HCT116 (cell line): ENCODE data around the gene MYO16. TPM values are rescaled to one million over a fixed set of nuclear protein-coding genes. Genes with fewer than 3 reads are reported as not detected.

ENCODE experiments used
- ATAC-seq: fragments of 200-7000 bp; cut with Tn5 transposase; 2 replicates; pipeline ENCODE4 v1.9.1; 2020; ENCODE audit warnings: mild to moderate bottlenecking, moderate library complexity
- BruUV-seq: library from RNA; stranded (reverse); fragments of 400-500 nt; replicated peaks from 2 replicates; lab custom pipeline; 2021; lab: Mats Ljungman, UMichigan
- CTCF ChIA-PET: fragments of 300-600 bp; sonication (Branson Sonifier 250); formaldehyde crosslinking; loops from one replicate; lab custom pipeline; 2021; ENCODE audit warnings: antibody characterized with exemption; lab: Charles Lee
- POLR2A ChIA-PET: fragments of 300-600, 350-600 bp; sonication (Branson Sonifier 250); formaldehyde crosslinking; loops from one replicate; lab custom pipeline; 2021; ENCODE audit warnings: antibody characterized with exemption; lab: Charles Lee
- RAD21 ChIA-PET, 2 experiments: fragments of 300-600 bp; sonication (Branson Sonifier 250); formaldehyde crosslinking; loops; one replicate each; lab custom pipeline; 2023; ENCODE audit warnings: low total read pairs in 2 of 2; ENCODE audit not compliant: uncharacterized antibody in 2 of 2, unreplicated experiment in 2 of 2, low non-redundant PET in 1 of 2; lab: Charles Lee
- DNase-seq: peaks from one replicate; pipeline ENCODE4 v3.0.0-alpha.2; 2010; ENCODE audit warnings: low read depth, low spot score
- H2AFZ ChIP-seq: fragments of 200-600 bp; shearing (Covaris generic), sonication (generic); 2 replicates; pipeline ENCODE4 v1.6.1; 2017; ENCODE audit warnings: low read depth, mixed run types, mixed read lengths, antibody characterized with exemption, low read length; ENCODE audit not compliant: poor library complexity, severe bottlenecking
- H3K27ac ChIP-seq: 2 replicates; pipeline ENCODE4 v1.5.1; 2012; ENCODE audit warnings: low read depth, low read length
- H3K27me3 ChIP-seq: fragments of 200-600 bp; sonication (generic); 2 replicates; pipeline ENCODE4 v1.6.1; 2016; ENCODE audit warnings: mixed run types, low read length, mixed read lengths; ENCODE audit not compliant: insufficient read depth
- H3K36me3 ChIP-seq, 2 experiments: fragments of 200-500 bp in 1 of 2; fragments of 200-600 bp in 1 of 2; sonication (Bioruptor generic) in 1 of 2; sonication (generic) in 1 of 2; 2 replicates each; pipeline versions ENCODE4 v1.5.1 to v1.6.1; 2014 to 2016; ENCODE audit warnings: low read length in 2 of 2, inconsistent platforms in 1 of 2, mixed read lengths in 1 of 2, mixed run types in 1 of 2; ENCODE audit not compliant: insufficient read depth in 2 of 2, control insufficient read depth in 1 of 2
- H3K4me1 ChIP-seq, 2 experiments: fragments of 200-600 bp in 1 of 2; sonication (generic) in 1 of 2; 2 replicates each; pipeline versions ENCODE4 v1.5.1 to v1.6.1; 2012 to 2017; ENCODE audit warnings: low read length in 2 of 2, inconsistent platforms in 1 of 2, mild to moderate bottlenecking in 1 of 2, mixed read lengths in 1 of 2, mixed run types in 1 of 2, moderate library complexity in 1 of 2; ENCODE audit not compliant: insufficient read depth in 2 of 2, control insufficient read depth in 1 of 2
- H3K4me2 ChIP-seq: fragments of 200-600 bp; sonication (generic); 2 replicates; pipeline ENCODE4 v1.6.1; 2017; ENCODE audit warnings: mixed run types, low read length, mixed read lengths
- H3K4me3 ChIP-seq, 2 experiments: fragments of 200-600 bp in 1 of 2; sonication (generic) in 1 of 2; replicated peaks in 1 of 2; 2 replicates each; pipeline ENCODE4 v1.5.1; 2011 to 2016; ENCODE audit warnings: low read length in 2 of 2, control low read depth in 1 of 2, low read depth in 1 of 2, mild to moderate bottlenecking in 1 of 2, mixed read lengths in 1 of 2, mixed run types in 1 of 2
- H3K79me2 ChIP-seq: fragments of 200-600 bp; sonication (generic); 2 replicates; pipeline ENCODE4 v1.6.1; 2017; ENCODE audit warnings: mild to moderate bottlenecking, mixed run types, low read length, moderate library complexity, mixed read lengths; ENCODE audit not compliant: insufficient read depth
- H3K9ac ChIP-seq: fragments of 200-600 bp; sonication (generic); 2 replicates; pipeline ENCODE4 v1.6.1; 2016; ENCODE audit warnings: low read length, mixed read lengths
- H3K9me2 ChIP-seq: fragments of 200-600 bp; sonication (generic), shearing (Covaris generic); 2 replicates; pipeline ENCODE4 v1.6.1; 2017; ENCODE audit warnings: mixed run types, mild to moderate bottlenecking, moderate library complexity; ENCODE audit not compliant: insufficient read depth
- H3K9me3 ChIP-seq, 2 experiments: fragments of 200-500 bp in 1 of 2; fragments of 200-600 bp in 1 of 2; sonication (Bioruptor generic) in 1 of 2; sonication (generic) in 1 of 2; 2 replicates each; pipeline ENCODE4 v1.6.1; 2014 to 2017; ENCODE audit warnings: low read length in 2 of 2, mixed read lengths in 2 of 2, inconsistent platforms in 1 of 2, low read depth in 1 of 2, mild to moderate bottlenecking in 1 of 2, mixed run types in 1 of 2, moderate library complexity in 1 of 2; ENCODE audit not compliant: control insufficient read depth in 1 of 2, insufficient read depth in 1 of 2
- H4K20me1 ChIP-seq: fragments of 200-600 bp; sonication (generic), shearing (Covaris generic); 2 replicates; pipeline ENCODE4 v1.6.1; 2017; ENCODE audit warnings: mixed run types, mild to moderate bottlenecking, moderate library complexity; ENCODE audit not compliant: insufficient read depth
- CTCF ChIP-seq, 3 experiments: fragments of 200-600 bp in 1 of 3; sonication (generic) in 1 of 3; IDR thresholded peaks in 2 of 3; conservative IDR thresholded peaks in 1 of 3; 2 replicates each; pipeline ENCODE4 v1.5.1; 2012 to 2017; ENCODE audit warnings: low read depth in 2 of 3, low read length in 2 of 3, antibody characterized with exemption in 1 of 3, borderline replicate concordance in 1 of 3, control low read depth in 1 of 3, mild to moderate bottlenecking in 1 of 3, mixed read lengths in 1 of 3, mixed run types in 1 of 3, moderate library complexity in 1 of 3; ENCODE audit not compliant: insufficient read depth in 1 of 3
- EGR1 ChIP-seq: IDR thresholded peaks from 2 replicates; pipeline ENCODE4 v1.6.1; 2012; ENCODE audit warnings: low read depth
- ELF1 ChIP-seq: IDR thresholded peaks from 2 replicates; pipeline ENCODE4 v1.6.1; 2012; ENCODE audit warnings: low read depth, borderline replicate concordance
- EZH2phosphoT487 ChIP-seq: fragments of 200-600 bp; IDR thresholded peaks from 2 replicates; pipeline ENCODE4 v1.6.1; 2018; ENCODE audit warnings: antibody characterized with exemption, borderline replicate concordance
- JUND ChIP-seq: IDR thresholded peaks from 2 replicates; pipeline ENCODE4 v1.6.1; 2012
- POLR2AphosphoS5 ChIP-seq: IDR thresholded peaks from 2 replicates; pipeline ENCODE4 v1.6.1; 2011; ENCODE audit warnings: mild to moderate bottlenecking, low read depth, low read length, moderate library complexity
- RAD21 ChIP-seq: IDR thresholded peaks from 2 replicates; pipeline ENCODE4 v1.6.1; 2012; ENCODE audit warnings: low read depth, mild to moderate bottlenecking
- SIN3A ChIP-seq: IDR thresholded peaks from 2 replicates; pipeline ENCODE4 v1.6.1; 2012; ENCODE audit warnings: low read depth
- SP1 ChIP-seq: IDR thresholded peaks from 2 replicates; pipeline ENCODE4 v1.6.1; 2012; ENCODE audit warnings: low read depth
- SRF ChIP-seq: IDR thresholded peaks from 2 replicates; pipeline ENCODE4 v1.6.1; 2012; ENCODE audit warnings: low read depth
- TCF7L2 ChIP-seq: IDR thresholded peaks from 2 replicates; pipeline ENCODE4 v1.7.0; 2011; ENCODE audit warnings: borderline replicate concordance, inconsistent platforms; ENCODE audit not compliant: insufficient read depth, insufficient read length; ENCODE audit errors: extremely low read depth
- YY1 ChIP-seq: IDR thresholded peaks from 2 replicates; pipeline ENCODE4 v1.6.1; 2011; ENCODE audit warnings: low read length, low read depth, moderate library complexity, mild to moderate bottlenecking; ENCODE audit not compliant: insufficient replicate concordance; ENCODE audit errors: extremely low read depth
- ZNF274 ChIP-seq: fragments of 200-500 bp; sonication (Bioruptor generic); IDR thresholded peaks from 2 replicates; pipeline ENCODE4 v1.6.1; 2014; ENCODE audit warnings: mild to moderate bottlenecking, low read depth, low read length, inconsistent platforms
- intact Hi-C: fragments of 100-400 bp; cut with micrococcal nuclease; formaldehyde crosslinking; loops from 2 replicates; pipeline ENCODE4 v1.10.0; 2022
- total RNA-seq: library from RNA; stranded (reverse); gene quantifications from one replicate; pipeline ENCODE4 v1.2.1, GENCODE V29; 2021; ENCODE audit not compliant: unreplicated experiment
- TF ChIP-seq, protein P1 (sequence below): IDR thresholded peaks from 2 replicates; pipeline ENCODE4 v1.6.1; 2011; ENCODE audit warnings: mild to moderate bottlenecking, low read length, moderate library complexity; ENCODE audit not compliant: insufficient replicate concordance; ENCODE audit errors: extremely low read depth

Gene MYO16
- total RNA-seq, 1 experiment from 2014 or later, result 0.07 TPM

DNA sequence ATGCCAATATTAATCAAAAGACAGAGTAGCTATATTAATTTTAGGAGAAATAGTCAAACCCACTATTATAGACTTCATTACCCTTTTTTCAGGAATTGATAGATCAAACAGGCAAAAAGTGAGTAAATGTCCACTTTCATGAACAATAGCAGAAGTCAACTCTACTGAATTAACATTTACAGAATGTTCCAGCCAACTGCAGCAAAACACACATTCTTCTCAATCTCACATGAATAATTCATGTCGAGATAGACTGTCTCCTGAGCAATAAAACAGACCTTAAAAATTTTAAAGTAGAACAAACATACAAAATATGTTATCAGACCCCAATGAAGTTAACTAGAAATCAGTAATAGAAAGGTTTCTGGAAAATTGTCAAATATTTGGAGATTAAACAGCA, 118.4 kb downstream of the MYO16 start (continued):
- TF ChIP-seq YY1 (no peak), EZH2phosphoT487 (no peak), SP1 (no peak), CTCF (IDR thresholded peaks at IDR 0.05 in 2 of 3, conservative IDR thresholded peaks at IDR 0.05 in 1 of 3; ENCODE audit: borderline replicate concordance in 1 of 3, insufficient read depth in 1 of 3, low read depth in 2 of 3, low read length in 2 of 3) (no peak), RAD21 (no peak)

DNA sequence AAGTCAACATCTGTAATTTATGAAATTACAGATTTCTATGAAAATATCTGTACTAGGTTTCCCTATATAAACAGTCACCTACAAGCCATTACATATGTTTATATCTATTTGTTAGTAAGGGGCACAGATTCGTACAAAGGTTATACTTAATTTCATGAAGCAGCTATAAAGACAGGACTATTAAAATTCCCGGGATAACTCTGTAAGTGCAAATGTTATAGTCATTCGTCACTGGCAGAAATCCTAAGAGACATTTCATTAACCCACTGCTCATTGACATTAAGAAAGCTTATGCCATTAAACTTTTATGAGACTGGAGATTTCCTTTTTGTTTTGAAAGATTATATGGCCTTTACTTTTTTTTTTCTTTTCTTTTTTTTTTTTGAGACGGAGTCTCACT, 122.9 kb downstream of the MYO16 start:
- H4K20me1 ChIP-seq, result no peaks in the 10 kb centered on the region
- H3K27ac ChIP-seq, result no peak overlapping the region
- no peaks in the 10 kb centered on the region for H3K4me1 ChIP-seq
- ChIA-PET POLR2A (no interaction called here), CTCF (no interaction called here), RAD21 (no interaction called here)
- H3K4me2 ChIP-seq, result no peak overlapping the region
- no TSS peak for BruUV-seq
- no peaks in the 10 kb centered on the region for H3K36me3 ChIP-seq
- intact Hi-C loops, result no loop called here
- H3K9me3 ChIP-seq, result no peaks in the 10 kb centered on the region
- no peak for TF ChIP-seq SRF
- TF ChIP-seq TCF7L2, result no peak
- no peak for TF ChIP-seq CTCF (IDR thresholded peaks at IDR 0.05 in 2 of 3, conservative IDR thresholded peaks at IDR 0.05 in 1 of 3; ENCODE audit: borderline replicate concordance in 1 of 3, insufficient read depth in 1 of 3, low read depth in 2 of 3, low read length in 2 of 3)
- TF ChIP-seq, protein P1, sequence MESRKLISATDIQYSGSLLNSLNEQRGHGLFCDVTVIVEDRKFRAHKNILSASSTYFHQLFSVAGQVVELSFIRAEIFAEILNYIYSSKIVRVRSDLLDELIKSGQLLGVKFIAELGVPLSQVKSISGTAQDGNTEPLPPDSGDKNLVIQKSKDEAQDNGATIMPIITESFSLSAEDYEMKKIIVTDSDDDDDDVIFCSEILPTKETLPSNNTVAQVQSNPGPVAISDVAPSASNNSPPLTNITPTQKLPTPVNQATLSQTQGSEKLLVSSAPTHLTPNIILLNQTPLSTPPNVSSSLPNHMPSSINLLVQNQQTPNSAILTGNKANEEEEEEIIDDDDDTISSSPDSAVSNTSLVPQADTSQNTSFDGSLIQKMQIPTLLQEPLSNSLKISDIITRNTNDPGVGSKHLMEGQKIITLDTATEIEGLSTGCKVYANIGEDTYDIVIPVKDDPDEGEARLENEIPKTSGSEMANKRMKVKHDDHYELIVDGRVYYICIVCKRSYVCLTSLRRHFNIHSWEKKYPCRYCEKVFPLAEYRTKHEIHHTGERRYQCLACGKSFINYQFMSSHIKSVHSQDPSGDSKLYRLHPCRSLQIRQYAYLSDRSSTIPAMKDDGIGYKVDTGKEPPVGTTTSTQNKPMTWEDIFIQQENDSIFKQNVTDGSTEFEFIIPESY, result no peak
- no peak for TF ChIP-seq ELF1
- TF ChIP-seq JUND, result no peak
- TF ChIP-seq SIN3A, result no peak
- TF ChIP-seq YY1, result no peak
- no peak for TF ChIP-seq POLR2AphosphoS5
- TF ChIP-seq ZNF274, result no peak
- no peak for TF ChIP-seq EGR1
- TF ChIP-seq EZH2phosphoT487, result no peak
- no peak overlapping the region for H3K4me3 ChIP-seq
- ATAC-seq (no peak), DNase-seq (no peak)
- H3K79me2 ChIP-seq, result no peaks in the 10 kb centered on the region
- H3K9ac ChIP-seq, result no peak overlapping the region
- H3K27me3 ChIP-seq, result no peaks in the 10 kb centered on the region
- H2AFZ ChIP-seq, result no peak overlapping the region
- H3K9me2 ChIP-seq, result no peaks in the 10 kb centered on the region
